HEK293 (cell line): Measurements from ENCODE around the gene TBCE.
A peak's percentile ranks its signal among the peaks of the same experiment; 100 is the strongest.
"Not testable (repeated sequence)": the region's sequence is repeated elsewhere in the genome, so short reads cannot be mapped to it uniquely, and the experiment has no call there.

Source experiments
- CTCF ChIA-PET: fragments of 350-600 bp; formaldehyde crosslinking; extraction: SDS; loops from one replicate; lab custom pipeline; 2021; ENCODE audit warnings: antibody characterized with exemption; lab: Yijun Ruan, JAX
- POLR2A ChIA-PET: fragments of 300-600 bp; formaldehyde crosslinking; extraction: SDS; loops from one replicate; lab custom pipeline; 2020; ENCODE audit warnings: antibody characterized with exemption, inconsistent platforms; lab: Yijun Ruan, JAX
- H3K27ac ChIP-seq: fragments of 200-500 bp; sonication (Bioruptor generic); 2 replicates; pipeline ENCODE4 v1.5.1; 2014; ENCODE audit warnings: low read depth, low read length, control low read depth, inconsistent platforms; ENCODE audit errors: extremely low read depth
- H3K36me3 ChIP-seq, 2 experiments: fragments of 200-500 bp in 1 of 2; sonication (Bioruptor generic) in 1 of 2; 1 replicate in 1 of 2; 2 replicates in 1 of 2; pipeline ENCODE4 v1.5.1; 2014 to 2017; ENCODE audit warnings: inconsistent platforms in 2 of 2, low read length in 2 of 2; ENCODE audit not compliant: control insufficient read depth in 2 of 2, insufficient read depth in 1 of 2
- H3K4me1 ChIP-seq: fragments of 200-500 bp; sonication (Bioruptor generic); 2 replicates; pipeline ENCODE4 v1.5.1; 2014; ENCODE audit warnings: mild to moderate bottlenecking, low read length, inconsistent platforms; ENCODE audit not compliant: control insufficient read depth, insufficient read depth
- H3K4me3 ChIP-seq: 2 replicates; pipeline ENCODE4 v1.5.1; 2011; ENCODE audit warnings: low read depth, mild to moderate bottlenecking, control low read depth, low read length, moderate library complexity
- H3K9me3 ChIP-seq: fragments of 200-500 bp; sonication (Bioruptor generic); 2 replicates; pipeline ENCODE4 v1.5.1; 2014; ENCODE audit warnings: low read depth, low read length, inconsistent platforms; ENCODE audit not compliant: control insufficient read depth, insufficient read depth
- BCL11B ChIP-seq: fragments of 450-650 bp; formaldehyde crosslinking; IDR thresholded peaks from 2 replicates; pipeline ENCODE4 v1.5.1; 2016; ENCODE audit warnings: low read depth, missing biosample characterization, missing genetic modification characterization
- INSM2 ChIP-seq: fragments of 450-650 bp; formaldehyde crosslinking; IDR thresholded peaks from 2 replicates; pipeline ENCODE4 v1.5.1; 2016; ENCODE audit warnings: missing biosample characterization, missing genetic modification characterization
- OSR2 ChIP-seq: fragments of 450-650 bp; formaldehyde crosslinking; IDR thresholded peaks from 2 replicates; pipeline ENCODE4 v1.5.1; 2016; ENCODE audit warnings: missing biosample characterization, missing genetic modification characterization
- REPIN1 ChIP-seq: fragments of 450-650 bp; formaldehyde crosslinking; IDR thresholded peaks from 2 replicates; pipeline ENCODE4 v1.5.1; 2017; ENCODE audit warnings: missing biosample characterization, missing genetic modification characterization, low read depth
- SCRT2 ChIP-seq: fragments of 450-650 bp; formaldehyde crosslinking; IDR thresholded peaks from 2 replicates; pipeline ENCODE4 v1.5.1; 2016; ENCODE audit warnings: missing biosample characterization, missing genetic modification characterization
- ZBTB17 ChIP-seq: fragments of 450-650 bp; formaldehyde crosslinking; IDR thresholded peaks from 2 replicates; pipeline ENCODE4 v1.5.1; 2016; ENCODE audit warnings: missing biosample characterization, missing genetic modification characterization
- ZEB2 ChIP-seq: fragments of 450-650 bp; formaldehyde crosslinking; IDR thresholded peaks from 2 replicates; pipeline ENCODE4 v1.5.1; 2016; ENCODE audit warnings: missing biosample characterization, missing genetic modification characterization
- ZIC2 ChIP-seq: fragments of 450-650 bp; formaldehyde crosslinking; IDR thresholded peaks from 2 replicates; pipeline ENCODE4 v1.5.1; 2016; ENCODE audit warnings: missing biosample characterization, missing genetic modification characterization
- ZNF146 ChIP-seq: fragments of 450-650 bp; formaldehyde crosslinking; IDR thresholded peaks from 2 replicates; pipeline ENCODE4 v1.5.1; 2016; ENCODE audit warnings: missing biosample characterization, missing genetic modification characterization
- ZNF184 ChIP-seq: fragments of 450-650 bp; IDR thresholded peaks from 2 replicates; pipeline ENCODE4 v1.5.1; 2018; ENCODE audit warnings: missing biosample characterization, mild to moderate bottlenecking, missing genetic modification characterization
- ZNF223 ChIP-seq: fragments of 450-650 bp; formaldehyde crosslinking; IDR thresholded peaks from 2 replicates; pipeline ENCODE4 v1.5.1; 2016; ENCODE audit warnings: missing biosample characterization, missing genetic modification characterization
- ZNF555 ChIP-seq: fragments of 450-650 bp; formaldehyde crosslinking; conservative IDR thresholded peaks from 2 replicates; pipeline ENCODE4 v1.5.1; 2017; ENCODE audit warnings: missing biosample characterization, mild to moderate bottlenecking, missing genetic modification characterization, inconsistent platforms
- ZNF629 ChIP-seq: fragments of 450-650 bp; formaldehyde crosslinking; IDR thresholded peaks from 2 replicates; pipeline ENCODE4 v1.5.1; 2017; ENCODE audit warnings: missing biosample characterization, missing genetic modification characterization
- ZNF707 ChIP-seq: fragments of 450-650 bp; formaldehyde crosslinking; IDR thresholded peaks from 2 replicates; pipeline ENCODE4 v1.5.1; 2016; ENCODE audit warnings: missing biosample characterization, missing genetic modification characterization
- TF ChIP-seq, protein P1 (sequence below): fragments of 450-650 bp; formaldehyde crosslinking; IDR thresholded peaks from 2 replicates; pipeline ENCODE4 v1.5.1; 2016; ENCODE audit warnings: missing biosample characterization, missing genetic modification characterization
- TF ChIP-seq, protein P2 (sequence below): fragments of 450-650 bp; formaldehyde crosslinking; IDR thresholded peaks from 2 replicates; pipeline ENCODE4 v1.5.1; 2016; ENCODE audit warnings: missing biosample characterization, missing genetic modification characterization

Gene TBCE

GRCh38 chr1:235375919-235376605 lies 8.8 kb downstream of the TBCE start:
- Histone ChIP-seq H3K36me3 (peaks cover 38 to 62% of the 10 kb centered on the region in 2 experiments), H3K4me3 (no peak overlapping the region), H3K27ac (peak overlapping the region; percentile 43), H3K9me3 (no peaks in the 10 kb centered on the region), H3K4me1 (no peaks in the 10 kb centered on the region)
- POLR2A ChIA-PET = interaction anchor here (1.1 kb wide), 1 partner anchor 9 kb away, joined by 4 read pairs; the partner anchor contains the start of gene TBCE
- CTCF ChIA-PET = interaction anchor here (0.5 to 4.9 kb wide), 3 partner anchors 12 to 138 kb away, joined by 4 to 21 read pairs (median 4); no protein-coding TSS in a partner anchor
- no peak for TF ChIP-seq ZNF555
- TF ChIP-seq REPIN1 = 0 out of 2 replicates have a peak, but pooled peaks have one; percentile 52
- peak; percentile 65; the same call in 1 of the 2 replicates for TF ChIP-seq INSM2 (tag by site-specific recombination)
- 0 out of 2 replicates have a peak, but pooled peaks have one; percentile 15 for TF ChIP-seq ZNF629
- no peak for TF ChIP-seq ZIC2 (tag by site-specific recombination)
- TF ChIP-seq ZEB2 = peak; percentile 70
- no peak for TF ChIP-seq ZNF146 (tag by site-specific recombination)
- TF ChIP-seq, protein P1, sequence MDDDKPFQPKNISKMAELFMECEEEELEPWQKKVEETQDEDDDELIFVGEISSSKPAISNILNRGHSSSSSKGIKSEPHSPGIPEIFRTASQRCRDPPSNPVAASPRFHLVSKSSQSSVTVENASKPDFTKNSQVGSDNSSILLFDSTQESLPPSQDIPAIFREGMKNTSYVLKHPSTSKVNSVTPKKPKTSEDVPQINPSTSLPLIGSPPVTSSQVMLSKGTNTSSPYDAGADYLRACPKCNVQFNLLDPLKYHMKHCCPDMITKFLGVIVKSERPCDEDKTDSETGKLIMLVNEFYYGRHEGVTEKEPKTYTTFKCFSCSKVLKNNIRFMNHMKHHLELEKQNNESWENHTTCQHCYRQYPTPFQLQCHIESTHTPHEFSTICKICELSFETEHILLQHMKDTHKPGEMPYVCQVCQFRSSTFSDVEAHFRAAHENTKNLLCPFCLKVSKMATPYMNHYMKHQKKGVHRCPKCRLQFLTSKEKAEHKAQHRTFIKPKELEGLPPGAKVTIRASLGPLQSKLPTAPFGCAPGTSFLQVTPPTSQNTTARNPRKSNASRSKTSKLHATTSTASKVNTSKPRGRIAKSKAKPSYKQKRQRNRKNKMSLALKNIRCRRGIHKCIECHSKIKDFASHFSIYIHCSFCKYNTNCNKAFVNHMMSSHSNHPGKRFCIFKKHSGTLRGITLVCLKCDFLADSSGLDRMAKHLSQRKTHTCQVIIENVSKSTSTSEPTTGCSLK = 0 out of 2 replicates have a peak, but pooled peaks have one; percentile 12
- TF ChIP-seq ZNF223 (tag by site-specific recombination) = no peak
- no peak for TF ChIP-seq ZNF707 (tag by site-specific recombination)
- no peak for TF ChIP-seq BCL11B (tag by site-specific recombination)

- TF ChIP-seq OSR2 (tag by site-specific recombination) = peak; percentile 67
- TF ChIP-seq ZBTB17 (tag by site-specific recombination) = peak; percentile 48; the same call in 1 of the 2 replicates
- ChIA-PET POLR2A (interaction anchor here (1.6 kb wide), 1 partner anchor 50 kb away, joined by 3 read pairs; the partner anchor contains the start of genes ARID4B and GGPS1), CTCF (interaction anchor here (0.5 to 4.9 kb wide), 4 partner anchors 38 to 1006 kb away, joined by 3 to 21 read pairs (median 3); no protein-coding TSS in a partner anchor)
- H3K27ac ChIP-seq, H3K9me3 ChIP-seq, H3K4me1 ChIP-seq, H3K4me3 ChIP-seq: not testable (repeated sequence)
- peaks cover 42 to 59% of the 10 kb centered on the region in 2 experiments for H3K36me3 ChIP-seq
These were observed 11.0 kb downstream of the TBCE start for GRCh38 chr1:235378134-235378735.

DNA sequence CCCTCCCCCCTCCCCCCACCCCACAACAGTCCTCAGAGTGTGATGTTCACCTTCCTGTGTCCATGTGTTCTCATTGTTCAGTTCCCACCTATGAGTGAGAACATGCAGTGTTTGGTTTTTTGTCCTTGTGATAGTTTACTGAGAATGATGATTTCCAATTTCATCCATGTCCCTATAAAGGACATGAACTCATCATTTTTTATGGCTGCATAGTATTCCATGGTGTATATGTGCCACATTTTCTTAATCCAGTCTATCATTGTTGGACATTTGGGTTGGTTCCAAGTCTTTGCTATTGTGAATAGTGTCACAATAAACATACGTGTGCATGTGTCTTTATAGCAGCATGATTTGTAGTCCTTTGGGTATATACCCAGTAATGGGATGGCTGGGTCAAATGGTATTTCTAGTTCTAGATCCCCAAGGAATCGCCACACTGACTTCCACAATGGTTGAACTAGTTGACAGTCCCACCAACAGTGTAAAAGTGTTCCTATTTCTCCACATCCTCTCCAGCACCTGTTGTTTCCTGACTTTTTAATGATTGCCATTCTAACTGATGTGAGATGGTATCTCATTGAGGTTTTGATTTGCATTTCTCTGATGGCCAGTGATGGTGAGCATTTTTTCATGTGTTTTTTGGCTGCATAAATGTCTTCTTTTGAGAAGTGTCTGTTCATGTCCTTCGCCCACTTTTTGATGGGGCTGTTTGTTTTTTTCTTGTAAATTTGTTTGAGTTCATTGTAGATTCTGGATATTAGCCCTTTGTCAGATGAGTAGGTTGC lies 14.9 kb downstream of the TBCE start:
- H3K4me1 ChIP-seq, H3K9me3 ChIP-seq, H3K27ac ChIP-seq, POLR2A ChIA-PET, CTCF ChIA-PET, H3K4me3 ChIP-seq: not testable (repeated sequence)
- TF ChIP-seq SCRT2 (tag by site-specific recombination) (0 out of 2 replicates have a peak, but pooled peaks have one; percentile 25), ZNF184 (tag by site-specific recombination) (peak; percentile 92), ZNF146 (tag by site-specific recombination) (peak; percentile 95)
- TF ChIP-seq, protein P2, sequence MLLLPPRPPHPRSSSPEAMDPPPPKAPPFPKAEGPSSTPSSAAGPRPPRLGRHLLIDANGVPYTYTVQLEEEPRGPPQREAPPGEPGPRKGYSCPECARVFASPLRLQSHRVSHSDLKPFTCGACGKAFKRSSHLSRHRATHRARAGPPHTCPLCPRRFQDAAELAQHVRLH (tag by site-specific recombination) = peak; percentile 79; the same call in 1 of the 2 replicates
- H3K36me3 ChIP-seq = peaks cover 30 to 40% of the 10 kb centered on the region in 2 experiments
